OCI-M2 (cell line): ENCODE data around the gene ZC3H11A.
A peak's percentile ranks its signal among the peaks of the same experiment; 100 is the strongest.
"Not testable (repeated sequence)": the region's sequence is repeated elsewhere in the genome, so short reads cannot be mapped to it uniquely, and the experiment has no call there.

Experiments
- DNase-seq: peaks from one replicate; lab custom pipeline; 2025; ENCODE audit not compliant: unreplicated experiment; lab: John Stamatoyannopoulos, UW

The ZC3H11A gene

DNA sequence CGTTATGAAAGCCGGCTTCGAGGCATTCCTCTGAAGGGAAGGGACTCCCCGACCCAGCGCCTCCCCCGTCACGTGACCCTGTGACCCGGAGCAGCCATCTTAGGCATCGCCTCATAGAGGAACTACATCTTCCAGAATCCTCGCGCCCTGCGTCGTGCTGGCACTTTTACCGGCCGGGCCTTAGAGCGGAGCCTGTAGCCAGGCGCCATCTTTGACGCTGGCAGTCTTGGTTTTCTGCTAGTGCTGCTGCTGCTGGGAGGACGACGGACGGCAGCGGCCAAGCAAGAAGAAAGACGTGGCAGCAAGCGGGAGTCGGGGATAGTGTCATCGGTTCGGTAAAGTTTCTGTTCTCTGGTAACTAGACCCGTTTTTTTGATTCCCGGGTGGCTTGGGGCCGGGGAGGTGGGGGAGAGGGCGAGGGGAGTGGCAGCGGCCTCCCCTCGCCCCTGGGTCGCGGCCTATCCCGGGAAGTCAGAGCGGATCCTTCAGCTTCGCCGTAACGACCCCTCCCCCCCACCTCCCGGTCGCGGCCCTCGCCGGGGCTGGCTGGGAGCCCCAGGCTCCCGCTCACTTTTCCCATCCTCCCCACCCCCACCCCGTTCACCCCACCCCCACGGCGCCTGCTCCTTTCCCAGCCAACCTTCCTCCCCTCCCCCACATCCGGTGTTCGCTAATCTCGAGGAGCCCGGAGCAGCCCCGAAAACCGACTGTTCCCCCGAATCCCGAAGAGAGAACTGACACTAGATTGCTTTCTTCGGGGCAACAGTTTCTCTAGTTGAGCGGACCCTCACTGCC is at the start of gene ZC3H11A, which contains the start of gene ZBED6:
ZC3H11A (plus strand) TSS at position 183 of the 795 bp plus-strand sequence. CDS start 21,448 bp downstream, outside the sequence.
ZBED6 (plus strand) TSS at position 183 of the 795 bp plus-strand sequence. CDS start 1,900 bp downstream, outside the sequence.
- DNase-seq, result peak; percentile 63

DNA sequence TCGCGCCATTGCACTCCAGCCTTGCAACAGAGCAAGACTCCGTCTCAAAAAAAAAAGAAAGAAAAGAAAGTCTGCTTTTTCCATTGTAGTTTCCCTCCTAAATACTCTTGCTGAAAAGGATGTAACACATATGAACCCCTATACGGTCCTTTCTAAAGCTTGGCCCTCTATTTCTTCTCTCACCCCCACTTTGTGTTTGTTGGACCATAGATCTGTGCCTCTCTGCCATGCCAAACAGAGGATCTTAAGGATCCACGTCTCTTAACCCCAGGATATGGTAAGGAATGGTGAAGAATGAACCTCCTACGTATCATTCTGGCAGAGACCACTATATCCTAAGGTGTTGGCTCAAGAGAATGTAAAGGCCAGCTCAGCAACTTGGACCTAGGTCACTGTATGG is 49.1 kb upstream of the ZC3H11A start:
- no peak for DNase-seq

DNA sequence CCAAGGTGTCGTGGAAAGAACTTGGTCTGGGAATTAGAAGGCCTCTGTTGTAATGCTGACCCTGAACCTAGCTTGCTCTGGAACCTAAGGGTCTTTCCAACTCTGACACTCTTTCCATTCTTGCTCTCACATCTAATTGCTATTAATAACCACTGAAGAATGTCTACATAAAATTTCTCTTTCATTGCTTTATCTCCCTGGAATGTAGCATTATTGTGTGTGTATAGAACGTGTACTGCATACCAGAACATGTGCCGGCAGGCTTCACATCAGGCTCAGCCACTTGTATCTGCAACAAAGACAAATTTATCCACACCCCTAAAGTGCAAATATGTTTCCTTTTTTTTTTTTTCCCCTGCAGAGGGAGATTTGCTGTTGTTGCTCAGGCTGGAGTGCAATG is 44.4 kb upstream of the ZC3H11A start:
- no peak for DNase-seq

DNA sequence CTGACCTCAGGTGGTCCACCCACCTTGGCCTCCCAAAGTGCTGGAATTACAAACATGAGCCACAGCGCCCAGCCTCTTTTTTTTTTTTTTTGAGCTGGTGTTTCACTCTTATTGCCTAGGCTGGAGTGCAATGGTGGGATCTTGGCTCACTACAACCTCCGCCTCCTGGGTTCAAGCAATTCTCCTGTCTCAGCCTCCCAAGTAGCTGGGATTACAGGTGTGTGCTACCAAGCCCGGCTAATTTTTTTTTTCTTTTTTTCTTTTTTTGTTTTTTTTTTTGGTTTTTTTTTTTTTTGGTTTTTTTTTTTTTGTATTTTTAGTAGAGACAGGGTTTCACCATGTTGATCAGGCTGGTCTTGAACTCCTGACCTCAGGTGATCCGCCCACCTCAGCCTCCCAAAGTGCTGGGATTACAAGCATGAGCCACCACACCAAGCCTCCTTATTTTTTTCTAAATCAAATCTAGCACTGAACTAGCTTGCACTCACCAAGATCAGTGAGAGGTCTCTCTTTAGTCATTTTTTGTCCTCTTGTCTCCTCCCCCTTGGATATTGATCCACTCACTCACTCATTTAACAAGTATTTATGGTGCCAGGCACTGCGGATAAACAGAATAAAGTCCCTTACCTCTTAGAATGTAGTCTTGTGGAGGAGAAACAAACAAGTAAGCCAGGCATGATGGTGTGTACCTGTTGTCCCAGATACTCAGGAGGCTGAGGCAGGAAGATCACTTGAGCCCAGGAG is 43.6 kb upstream of the ZC3H11A start:
- DNase-seq, result not testable (repeated sequence)

DNA sequence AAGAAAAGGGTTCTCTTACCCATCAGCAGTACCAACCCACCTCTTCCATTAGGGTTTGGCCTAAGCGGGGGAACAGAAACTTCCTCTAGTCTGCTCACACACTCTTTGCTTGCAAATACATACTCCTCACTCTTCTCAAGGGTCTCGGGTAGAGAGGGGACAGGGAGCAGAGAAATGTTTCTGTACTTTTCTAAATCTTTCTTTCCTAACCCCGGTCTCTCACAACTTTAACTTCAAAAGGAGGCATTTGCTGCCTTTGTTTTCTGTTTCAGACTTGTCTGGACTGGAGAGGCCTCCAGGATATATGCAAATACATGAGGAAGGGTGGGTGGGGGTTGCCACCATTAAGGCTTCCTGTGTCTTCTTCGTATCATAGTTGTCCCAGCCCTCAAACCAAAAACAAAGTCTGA is 41.0 kb upstream of the ZC3H11A start:
- no peak for DNase-seq

DNA sequence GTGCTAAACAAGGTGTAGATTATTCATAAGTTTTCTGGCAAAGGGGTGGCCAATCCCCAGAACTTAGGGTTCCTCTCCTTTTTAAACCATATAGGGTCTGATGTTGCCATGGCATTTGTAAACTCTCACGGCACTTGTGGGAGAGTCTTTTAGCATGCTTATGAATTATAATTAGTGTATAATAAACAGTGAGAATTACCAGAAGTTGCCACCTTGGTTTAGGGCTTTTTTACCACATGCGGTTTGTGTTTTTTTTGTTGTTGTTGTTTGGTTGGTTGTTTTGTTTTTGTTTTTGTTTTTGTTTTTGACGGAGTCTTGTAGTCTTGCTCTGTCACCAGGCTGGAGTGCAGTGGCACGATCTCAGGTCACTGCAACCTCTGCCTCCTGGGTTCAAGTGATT is 39.4 kb upstream of the ZC3H11A start:
- DNase-seq, result no peak

DNA sequence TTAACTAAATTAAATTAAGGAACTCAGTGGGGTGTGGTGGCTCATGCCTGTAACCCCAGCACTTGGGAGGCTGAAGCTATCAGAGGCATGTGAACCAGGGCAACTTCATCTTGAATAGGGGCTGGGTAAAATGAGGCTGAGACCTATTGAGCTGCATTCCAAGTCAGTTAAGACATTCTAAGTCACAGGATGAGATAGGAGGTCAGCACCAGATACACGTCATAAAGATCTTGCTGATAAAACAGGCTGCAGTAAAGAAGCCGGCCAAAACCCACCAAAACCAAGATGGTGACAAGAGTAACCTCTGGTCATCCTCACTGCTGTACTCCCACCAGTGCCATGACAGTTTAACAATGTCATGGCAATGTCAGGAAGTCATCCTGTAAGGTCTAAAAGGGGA is 36.7 kb upstream of the ZC3H11A start:
- DNase-seq, result not testable (repeated sequence)

DNA sequence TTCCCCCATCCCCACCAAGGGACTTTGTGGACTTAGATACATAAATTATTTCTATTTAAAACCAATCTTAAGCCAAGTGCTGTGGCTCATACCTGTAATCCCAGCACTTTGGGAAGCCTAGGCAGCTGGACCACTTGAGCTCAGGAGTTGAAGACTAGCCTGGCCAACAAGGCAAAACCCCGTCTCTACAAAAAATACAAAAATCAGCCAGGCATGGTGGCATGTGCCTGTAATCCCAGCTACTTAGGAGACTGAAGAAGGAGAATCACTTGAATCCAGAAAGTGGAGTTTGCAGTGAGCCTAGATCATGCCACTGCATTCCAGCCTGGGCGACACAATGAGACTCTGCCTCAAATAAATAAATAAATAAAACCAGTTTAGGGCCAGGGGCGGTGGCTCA is 34.9 kb upstream of the ZC3H11A start:
- no peak for DNase-seq

DNA sequence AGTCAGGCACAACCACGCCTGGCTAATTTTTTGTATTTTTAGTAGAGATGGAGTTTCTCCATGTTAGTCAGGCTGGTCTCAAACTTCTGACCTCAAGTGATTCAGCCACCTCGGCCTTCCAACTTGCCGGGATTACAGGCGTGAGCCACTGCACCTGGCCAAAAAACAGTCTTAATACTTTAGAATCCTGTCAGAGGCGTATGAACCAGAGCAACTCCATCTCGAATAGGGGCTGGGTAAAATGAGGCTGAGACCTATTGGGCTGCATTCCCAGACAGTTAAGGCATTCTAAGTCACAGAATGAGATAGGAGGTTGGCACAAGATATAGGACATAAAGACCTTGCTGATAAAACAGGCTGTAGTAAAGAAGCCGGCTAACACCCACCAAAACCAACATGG is 33.5 kb upstream of the ZC3H11A start:
- not testable (repeated sequence) for DNase-seq

DNA sequence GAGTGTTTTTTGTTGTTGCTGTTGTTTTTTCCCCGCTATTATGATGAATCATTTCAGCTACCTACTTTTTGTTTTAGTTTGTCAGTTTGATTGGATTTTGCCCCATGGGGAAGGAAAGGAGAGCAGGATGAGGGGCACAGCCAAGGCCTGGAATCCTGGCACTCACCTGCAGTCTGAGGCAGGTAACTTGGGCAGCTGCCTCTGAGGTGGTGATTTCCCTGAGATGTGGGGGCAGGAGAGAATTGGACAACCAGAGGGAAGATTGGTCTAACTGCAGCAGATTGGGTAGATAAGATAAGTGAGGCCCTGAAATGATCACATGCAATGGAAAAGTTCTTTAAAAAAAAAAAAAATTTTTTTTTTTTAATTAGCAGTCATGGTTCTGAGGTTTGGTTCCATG is 31.9 kb upstream of the ZC3H11A start:
- DNase-seq, result no peak

DNA sequence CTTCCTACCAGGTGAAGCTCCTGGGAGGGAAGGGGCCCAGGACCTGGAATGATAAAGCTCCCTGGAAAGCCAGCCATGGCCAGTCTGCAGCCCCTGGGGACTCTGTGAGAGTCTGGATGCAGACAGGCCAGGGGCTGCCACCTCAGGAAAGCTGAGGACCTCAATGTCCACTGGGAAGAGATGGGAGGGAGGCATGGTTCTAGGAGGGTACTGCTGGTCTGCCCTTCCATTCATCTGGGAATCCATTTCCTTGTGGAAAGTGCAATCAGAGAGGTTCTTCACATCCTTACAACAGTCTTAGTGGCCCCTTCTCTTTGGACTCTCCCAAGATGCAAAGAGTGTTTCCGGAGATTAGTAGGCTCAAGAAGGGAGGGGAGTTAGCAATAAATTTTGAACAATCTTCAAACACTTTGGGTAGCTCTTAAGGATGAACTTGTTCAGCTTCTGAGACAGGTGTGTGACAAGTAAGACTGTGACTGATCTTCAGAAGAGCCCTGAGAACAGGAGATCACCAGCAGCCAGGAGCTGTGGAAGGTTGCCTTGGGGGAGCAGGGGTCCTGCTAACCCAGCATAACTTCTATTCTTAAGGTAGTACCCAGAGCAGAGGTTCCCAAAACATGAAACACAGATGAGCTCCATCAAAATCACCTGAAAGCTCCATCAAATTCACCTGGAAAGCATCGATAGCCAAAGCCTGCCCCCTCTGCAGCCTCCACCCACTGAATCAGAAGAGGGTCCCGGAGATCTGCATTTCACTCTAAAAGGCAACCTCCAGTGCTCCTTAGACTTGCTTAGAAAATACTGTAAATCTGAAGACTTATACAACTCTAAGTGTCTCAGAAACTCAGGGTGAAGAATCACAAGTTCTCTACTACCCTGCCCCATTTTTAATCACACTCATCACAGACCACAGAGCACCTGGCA is 31.1 kb upstream of the ZC3H11A start:
- DNase-seq, result no peak

DNA sequence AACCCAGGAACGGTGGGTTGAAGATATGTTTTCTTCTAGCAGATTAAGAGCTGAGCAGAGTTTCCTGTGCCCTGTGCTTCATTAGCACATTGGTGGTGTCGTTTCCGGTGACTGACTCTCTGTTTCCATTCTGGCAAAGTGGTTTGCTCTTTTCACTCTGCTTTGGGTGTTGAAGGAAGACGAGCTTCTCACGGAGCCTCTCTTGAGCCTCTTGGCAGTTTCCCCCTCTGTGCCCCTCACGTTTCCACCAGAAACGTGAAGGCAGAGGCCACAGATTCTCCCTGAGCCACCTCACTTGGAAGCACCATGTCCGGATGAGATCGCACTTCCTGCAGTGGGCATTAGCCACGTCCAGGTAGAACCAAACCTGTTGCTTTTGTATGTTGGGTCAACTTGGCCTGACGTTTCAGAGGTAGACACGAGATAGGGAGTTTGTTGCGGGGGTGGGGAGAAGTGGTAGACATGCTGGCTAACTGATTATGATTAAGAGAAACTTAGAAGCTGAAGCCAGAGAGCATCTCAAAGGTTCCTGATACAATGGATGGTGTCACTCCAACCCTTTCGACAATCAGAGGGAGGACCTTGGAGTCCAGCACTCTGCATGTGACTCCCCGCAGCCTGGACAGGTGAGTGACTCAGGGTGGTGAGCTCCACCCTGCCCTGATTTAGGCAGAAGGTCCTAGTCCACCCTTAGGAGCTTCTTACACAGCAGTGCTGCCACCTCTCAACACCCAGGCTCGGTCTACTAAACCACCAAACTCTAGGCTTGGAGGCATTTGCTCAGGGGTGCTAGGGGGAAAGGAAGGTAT is 30.2 kb upstream of the ZC3H11A start, which contains the start of gene LAX1:
LAX1 (plus strand) TSS at position 155 of the 809 bp plus-strand sequence; CDS start at position 538, 383 bp downstream.
- DNase-seq, result no peak

DNA sequence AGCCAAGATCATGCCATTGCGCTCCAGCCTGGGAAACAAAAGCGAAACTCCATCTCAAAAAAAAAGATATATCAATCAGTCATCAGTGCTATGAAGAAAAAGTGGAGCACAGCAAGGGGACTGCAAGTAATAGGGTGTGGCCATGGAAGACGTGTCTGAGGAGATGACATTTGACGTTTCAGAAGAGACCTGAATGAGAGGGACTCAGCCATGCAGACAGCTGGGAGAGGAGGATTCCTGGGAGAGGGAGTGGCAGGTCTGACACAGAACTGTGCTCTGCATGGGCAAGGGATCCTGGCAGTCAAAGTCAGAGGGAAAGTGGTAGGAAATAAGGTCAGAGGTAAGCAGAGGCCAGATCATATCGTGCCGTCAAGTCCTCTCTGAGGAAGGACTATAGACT is 27.2 kb upstream of the ZC3H11A start:
- DNase-seq, result no peak

DNA sequence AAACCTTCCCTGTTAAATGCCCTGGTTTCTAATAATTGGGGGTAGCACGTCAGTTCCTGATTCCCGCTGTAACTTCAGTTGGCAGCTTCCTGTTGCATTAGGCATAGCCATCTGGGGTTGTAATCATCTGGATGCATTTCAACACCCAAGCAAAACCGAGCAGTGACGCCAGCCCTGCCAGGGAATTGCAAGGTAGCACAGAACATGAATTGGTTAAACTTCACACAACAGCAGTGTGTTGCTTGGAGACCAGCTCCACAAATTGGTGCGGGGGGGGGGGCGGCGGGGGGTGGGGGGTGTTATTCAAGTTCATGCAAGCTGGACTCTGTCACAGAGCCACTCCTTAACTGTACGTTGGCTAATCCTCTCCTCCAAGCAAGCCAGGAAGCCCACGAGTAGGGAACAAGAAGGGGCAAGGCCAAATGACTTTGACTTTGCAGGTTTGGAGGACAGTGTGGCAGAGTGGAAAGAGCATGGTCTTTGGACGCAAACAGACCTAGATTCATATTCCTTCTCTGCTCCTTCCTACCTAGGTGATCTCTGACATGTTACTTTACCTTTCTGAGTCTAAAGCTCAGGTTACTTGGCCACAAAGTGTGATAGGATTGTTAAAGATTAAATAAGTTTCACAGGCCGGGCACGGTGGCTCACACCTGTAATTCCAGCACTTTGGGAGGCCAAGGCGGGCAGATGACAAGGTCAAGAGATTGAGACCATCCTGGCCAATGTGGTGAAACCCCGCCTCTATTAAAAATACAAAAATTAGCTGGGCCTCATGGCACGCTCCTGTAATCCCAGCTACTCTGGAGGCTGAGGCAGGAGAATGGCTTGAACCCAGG is 25.7 kb upstream of the ZC3H11A start:
- no peak for DNase-seq

DNA sequence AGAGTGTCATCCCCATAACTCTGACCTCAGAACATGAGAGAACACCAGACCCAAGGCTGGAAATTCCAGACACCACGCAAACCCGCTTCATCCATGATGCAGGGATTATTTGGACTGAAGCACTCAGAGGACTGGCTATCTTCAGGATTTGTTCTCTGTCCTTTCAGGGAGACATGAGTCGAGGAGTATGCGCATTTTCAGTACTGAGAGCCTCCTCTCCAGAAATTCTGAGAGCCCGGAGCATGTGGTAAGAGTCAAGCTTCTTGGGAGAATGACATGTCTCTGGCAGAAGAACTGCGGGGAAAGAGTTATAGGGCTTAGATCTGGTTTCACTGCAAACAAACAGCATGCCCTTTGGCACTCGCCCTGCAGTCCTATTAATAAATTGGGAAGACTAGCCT is 23.5 kb upstream of the ZC3H11A start:
- no peak for DNase-seq

DNA sequence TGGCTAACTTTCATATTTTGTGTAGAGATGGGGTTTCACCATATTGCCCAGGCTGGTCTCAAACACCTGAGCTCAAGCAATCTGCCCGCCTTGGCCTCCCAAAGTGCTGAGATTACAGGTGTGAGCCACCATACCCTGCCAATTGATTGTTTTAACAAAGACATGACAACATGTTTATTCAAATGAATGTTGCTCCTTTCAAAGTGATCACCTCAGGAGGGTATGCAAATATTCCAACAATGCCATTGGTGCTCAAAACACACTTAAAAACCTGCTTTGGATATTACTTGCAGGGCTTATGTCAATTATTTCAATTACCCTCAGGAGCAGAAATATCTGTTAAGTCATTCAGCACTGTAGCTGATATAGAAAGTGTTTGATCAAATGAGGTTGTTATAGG is 22.6 kb upstream of the ZC3H11A start:
- no peak for DNase-seq

DNA sequence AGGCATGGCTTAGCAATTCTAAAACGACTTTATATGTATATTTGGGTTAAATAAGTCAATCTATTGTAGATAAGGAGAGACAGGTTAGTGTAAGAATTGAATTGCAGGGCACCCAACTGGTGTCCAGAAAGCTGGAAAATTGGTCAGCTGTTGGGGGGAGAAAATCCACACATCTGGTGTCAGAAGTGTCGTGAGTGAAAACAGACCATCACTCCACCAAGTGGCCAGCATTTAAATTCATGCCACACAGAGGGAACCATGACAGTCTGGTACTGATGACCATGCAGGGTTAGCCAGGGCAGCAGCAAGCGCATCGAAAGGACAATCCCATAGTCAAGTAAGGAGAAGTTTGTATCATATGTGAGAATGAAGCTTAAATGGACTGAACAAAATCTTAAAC is 18.8 kb upstream of the ZC3H11A start:
- DNase-seq, result no peak

DNA sequence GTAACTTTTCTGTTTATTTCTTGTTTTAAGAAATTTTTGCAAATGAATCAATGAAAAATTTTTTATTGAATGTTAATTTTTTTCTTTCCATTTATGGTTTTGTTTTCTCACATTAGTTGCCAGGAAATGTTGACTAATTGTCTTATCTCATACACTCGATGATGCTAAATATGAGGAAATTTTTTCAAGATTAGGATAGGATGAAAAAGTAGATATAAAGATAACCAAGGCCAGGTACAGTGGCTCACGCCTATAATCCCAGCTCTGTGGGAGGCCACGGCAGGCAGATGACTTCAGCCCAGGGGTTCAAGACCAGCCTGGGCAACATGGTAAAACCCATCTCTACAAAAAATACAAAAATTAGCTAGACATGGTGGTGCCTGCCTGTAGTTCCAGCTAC is 17.8 kb upstream of the ZC3H11A start:
- DNase-seq, result no peak

DNA sequence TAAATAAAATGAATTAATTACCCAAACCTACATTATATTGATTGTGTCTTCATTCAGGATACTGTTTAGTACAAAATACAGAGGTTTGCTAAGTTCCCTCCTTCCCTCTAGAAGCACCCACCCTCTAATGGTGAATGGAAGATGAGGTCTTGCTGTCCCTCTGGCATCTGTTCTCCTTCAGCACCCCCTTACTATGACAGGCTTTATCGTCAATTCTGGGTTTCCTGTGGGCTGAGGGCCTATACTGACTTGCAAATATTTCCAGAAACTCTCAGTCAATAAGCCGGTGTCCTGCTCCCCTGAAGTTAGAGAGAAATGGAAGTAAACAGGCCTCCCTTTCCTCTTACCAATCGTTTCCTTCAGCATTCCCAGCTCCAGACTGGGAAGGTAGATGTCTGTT is 17.3 kb upstream of the ZC3H11A start:
- no peak for DNase-seq
